Cortex of kidney (tissue), 1 donor: ENCODE data around the gene C1orf53.
"Not testable (repeated sequence)": the region's sequence is repeated elsewhere in the genome, so short reads cannot be mapped to it uniquely, and the experiment has no call there.

Experiments used
- DNase-seq: peaks from one replicate; lab custom pipeline; 2025; lab: John Stamatoyannopoulos, UW

C1orf53 gene

GRCh38 chr1:197920414-197921117, 18.1 kb downstream of the C1orf53 start:
- no peak for DNase-seq

DNA sequence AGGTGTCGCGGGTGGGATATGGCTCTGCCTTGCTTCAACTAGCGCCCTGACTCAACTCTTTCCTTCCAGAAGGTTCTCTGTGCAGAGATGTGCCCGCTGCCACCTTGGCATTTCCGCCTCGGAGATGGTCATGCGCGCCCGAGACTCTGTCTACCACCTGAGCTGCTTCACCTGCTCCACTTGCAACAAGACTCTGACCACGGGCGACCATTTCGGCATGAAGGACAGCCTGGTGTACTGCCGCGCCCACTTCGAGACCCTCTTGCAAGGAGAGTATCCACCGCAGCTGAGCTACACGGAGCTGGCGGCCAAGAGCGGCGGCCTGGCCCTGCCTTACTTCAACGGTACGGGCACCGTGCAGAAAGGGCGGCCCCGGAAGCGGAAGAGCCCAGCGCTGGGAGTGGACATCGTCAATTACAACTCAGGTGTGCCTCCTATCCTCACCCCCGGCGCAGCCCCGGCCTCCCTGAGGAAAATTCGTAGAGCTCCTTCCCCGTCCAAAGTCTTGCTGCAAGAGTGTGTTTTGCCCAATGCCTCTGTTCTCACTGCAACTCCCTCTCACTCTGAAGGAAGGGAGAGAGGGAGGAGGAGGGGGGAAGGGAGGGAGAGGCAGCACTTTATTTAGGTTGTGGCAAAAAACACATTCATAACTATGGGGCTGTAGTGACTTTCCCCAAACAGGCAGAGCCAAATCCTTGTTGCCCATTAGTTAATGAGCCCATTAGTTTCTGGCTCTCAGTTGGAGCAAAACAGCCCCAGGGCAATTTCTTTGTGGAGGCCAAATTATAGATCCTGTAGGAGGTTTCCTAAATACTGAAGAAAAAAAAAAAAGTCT, 19.0 kb downstream of the C1orf53 start:
- no peak for DNase-seq

DNA sequence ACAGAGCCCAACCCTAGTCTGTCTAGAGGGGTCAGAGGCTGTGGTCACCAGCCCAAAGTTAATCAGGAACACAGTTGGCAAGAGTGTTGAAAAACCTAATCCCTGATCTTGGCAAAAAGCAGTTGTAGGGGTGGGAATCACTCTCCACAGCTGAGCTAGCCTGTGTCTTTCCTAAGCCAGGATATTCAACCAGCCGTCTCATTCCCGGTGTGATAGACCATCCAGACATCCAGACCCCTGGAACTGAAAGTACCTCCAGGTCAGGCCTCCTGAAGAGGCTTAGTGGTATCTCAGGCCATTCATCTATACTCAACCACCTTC, 19.6 kb downstream of the C1orf53 start:
- no peak for DNase-seq

DNA sequence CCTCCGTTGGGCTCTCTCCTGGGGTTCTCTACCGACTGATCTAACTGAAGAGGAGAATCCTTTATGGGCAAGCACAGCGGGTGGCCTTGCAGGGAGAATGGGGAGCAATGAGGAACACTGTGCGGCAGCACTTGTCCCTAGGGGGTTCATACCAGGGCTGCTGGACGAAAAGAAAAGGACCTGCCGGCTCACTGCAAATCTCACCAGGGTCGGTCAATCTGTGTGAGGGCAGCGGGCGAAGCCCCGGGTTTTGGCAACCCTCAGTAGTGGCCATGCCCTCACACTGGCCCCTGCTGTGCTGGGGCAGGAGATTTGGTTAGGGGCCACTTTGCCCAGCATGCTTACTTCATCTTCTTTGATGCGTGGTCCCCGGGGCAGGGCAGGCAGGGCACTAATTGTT, 20.6 kb downstream of the C1orf53 start:
- DNase-seq: no peak

DNA sequence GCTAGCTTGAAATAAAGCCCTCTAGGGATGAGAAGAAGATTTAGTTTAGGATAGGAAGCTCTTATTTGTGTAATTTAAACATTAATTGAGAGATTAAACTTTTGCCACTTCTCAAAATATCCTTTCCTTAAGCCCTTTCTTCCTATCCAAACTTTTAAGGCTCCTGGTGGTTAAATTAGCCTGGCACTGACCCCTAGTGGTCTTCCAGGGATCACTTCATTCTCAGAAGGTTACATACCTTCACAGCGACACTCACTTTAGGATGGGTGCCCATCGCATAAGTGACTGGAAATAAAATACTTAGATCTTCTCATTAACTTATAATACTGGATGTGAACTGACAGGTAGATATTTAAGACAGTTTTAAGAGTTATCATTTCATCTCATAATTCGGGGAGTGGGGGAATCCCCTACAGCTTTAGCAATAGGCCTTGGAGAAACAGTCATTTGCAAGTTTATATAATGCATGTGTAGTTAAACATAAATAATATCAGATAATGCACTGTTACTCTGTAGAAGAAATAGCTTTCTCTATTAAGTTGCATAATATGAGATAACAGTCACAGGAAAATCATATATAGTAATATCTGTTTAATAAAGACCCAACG, 22.2 kb downstream of the C1orf53 start:
- DNase-seq: no peak

DNA sequence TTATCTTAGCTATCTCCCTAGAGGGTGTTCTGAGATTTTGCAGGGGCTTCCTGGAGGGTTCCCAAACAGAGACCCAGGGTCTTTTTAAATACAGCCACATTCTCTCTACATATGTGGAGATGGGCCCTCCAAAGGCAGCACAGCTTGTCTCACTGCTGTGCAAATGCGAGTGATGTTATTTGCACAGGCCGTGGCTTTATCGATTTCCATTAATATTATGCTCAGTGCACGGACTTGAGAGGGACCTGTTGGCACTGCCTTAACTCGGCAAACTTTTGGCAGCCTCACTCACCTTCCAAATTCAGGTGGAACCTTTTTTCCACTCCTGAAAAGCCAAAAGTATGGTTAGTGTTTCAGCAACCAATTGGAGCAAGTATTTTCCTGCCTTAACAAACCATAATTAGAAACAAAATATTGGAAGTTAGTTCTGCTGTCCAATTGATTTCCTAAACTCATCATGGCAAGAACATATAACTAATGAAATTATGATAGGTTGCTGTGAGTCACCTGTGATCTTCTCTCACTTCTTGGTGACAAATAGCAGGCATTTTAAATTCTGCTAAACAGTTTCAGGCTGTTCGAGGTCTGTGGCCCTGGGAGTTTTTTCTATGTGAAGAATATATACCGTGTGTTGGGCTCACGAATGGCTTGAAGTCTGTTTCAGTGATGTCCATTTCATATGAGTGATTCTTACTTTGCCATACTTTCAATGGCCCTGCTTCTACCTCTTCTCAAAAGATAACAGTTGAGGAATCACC, 25.7 kb downstream of the C1orf53 start:
- DNase-seq: no peak

GRCh38 chr1:197928849-197929336, 26.5 kb downstream of the C1orf53 start:
- DNase-seq: no peak

DNA sequence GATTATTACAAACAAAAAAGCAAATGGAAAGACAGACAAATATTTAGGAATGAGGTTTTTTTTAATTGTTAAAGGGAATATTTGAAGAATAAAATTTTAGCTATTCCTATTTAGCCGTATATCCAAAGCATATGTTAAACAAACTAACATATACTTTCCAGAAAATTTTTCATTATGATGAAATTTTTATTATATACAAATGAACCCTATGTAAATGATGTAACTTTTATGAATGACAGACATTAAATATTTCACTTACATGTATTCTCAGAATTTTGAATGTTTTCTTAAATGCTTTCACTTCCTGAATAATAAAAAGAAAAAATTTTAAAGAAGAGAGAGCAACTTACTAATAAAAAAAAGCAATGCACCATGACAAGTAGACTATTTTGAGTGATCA, 30.6 kb downstream of the C1orf53 start:
- no peak for DNase-seq

GRCh38 chr1:197933647-197934046, 31.2 kb downstream of the C1orf53 start:
- no peak for DNase-seq

DNA sequence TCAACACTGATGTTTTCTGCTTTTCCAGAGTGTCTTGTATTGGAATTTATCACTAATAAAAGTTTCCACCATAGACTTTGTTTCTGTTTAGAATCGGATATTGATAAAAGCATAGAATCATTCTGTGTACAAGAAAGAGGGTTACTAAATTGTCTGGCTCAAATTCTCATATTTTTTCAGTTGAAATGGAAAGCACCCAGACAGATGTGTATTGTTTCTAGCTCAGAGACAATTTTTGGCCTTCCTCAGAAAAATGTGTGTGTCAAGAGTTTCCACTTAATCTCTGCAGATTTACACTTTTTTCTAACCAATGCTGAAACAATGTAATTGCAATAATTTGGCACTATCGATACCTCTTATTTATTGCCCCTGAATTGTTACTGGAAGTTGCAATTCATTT, 35.0 kb downstream of the C1orf53 start:
- DNase-seq: no peak

DNA sequence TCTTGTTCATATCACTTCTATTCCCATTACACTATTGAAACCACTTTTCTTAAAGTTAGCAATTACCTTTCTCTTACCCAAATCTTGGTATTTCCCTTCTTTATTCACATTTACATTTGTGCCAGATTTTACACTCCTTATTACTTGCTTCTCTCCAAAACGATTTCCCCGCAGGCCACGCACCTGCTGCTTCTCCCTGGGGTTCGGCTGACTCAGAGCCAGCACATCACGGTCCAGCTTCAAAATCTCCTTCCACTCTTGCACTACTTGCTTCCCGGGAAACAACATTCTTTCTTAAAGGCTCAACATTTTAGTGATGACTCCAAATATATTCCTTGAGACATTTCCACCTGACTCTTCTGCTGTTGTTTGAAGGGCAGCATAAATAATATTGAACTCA, 35.5 kb downstream of the C1orf53 start:
- no peak for DNase-seq

DNA sequence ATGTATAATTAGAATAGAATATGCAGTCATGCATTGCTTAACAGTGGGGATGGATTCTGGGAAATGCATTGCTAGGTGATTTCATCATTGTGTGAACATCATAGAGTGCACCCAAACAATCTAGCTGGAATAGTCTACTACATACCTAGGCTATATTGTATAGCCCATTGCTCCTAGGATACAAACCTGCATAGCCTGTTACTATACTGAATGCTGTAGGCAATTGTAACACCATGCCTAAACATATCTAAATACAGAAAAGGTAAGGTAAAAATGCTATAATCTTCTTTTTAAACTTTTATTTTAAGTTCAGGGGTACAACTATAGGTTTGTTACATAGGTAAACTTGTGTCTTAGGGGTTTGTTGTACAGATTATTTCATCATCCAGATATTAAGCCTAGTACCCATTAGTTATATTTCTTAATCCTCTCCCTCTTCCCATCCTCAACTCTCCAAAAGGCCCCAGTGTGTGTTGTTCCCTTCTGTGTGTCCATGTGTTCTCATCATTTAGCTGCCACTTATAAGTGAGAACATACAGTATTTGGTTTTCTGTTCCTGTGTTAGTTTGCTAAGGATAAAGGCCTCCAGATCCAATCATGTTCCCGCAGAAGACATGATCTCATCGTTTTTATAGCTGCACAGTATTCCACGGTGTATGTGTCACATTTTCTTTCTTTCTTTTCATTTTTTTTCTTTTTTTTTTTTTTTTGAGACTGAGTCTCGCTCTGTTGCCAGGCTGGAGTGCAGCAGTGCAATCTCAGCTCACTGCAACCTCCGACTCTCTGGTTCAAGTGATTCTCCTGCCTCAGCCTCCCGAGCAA, 36.9 kb downstream of the C1orf53 start:
- not testable (repeated sequence) for DNase-seq

GRCh38 chr1:197942042-197942441, 39.6 kb downstream of the C1orf53 start:
- DNase-seq: no peak

DNA sequence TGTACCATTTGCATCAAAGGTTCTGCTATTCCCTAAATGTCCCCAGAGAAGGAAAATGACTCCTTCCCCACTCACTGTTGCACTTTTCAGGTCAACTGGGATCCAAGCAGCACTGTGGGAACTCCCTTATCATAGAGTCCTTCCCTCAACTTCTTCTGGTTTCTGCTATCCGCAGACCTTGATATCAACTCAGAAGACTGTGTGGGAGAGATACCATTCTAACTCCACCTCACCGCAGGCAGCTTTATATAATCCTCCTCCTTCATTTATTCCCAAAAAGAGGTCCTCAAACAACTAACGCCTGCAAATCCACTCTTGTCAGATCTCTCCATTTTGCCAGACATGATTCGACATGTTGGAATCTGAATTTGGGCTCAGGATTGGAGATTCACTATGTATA, 42.1 kb downstream of the C1orf53 start:
- no peak for DNase-seq

DNA sequence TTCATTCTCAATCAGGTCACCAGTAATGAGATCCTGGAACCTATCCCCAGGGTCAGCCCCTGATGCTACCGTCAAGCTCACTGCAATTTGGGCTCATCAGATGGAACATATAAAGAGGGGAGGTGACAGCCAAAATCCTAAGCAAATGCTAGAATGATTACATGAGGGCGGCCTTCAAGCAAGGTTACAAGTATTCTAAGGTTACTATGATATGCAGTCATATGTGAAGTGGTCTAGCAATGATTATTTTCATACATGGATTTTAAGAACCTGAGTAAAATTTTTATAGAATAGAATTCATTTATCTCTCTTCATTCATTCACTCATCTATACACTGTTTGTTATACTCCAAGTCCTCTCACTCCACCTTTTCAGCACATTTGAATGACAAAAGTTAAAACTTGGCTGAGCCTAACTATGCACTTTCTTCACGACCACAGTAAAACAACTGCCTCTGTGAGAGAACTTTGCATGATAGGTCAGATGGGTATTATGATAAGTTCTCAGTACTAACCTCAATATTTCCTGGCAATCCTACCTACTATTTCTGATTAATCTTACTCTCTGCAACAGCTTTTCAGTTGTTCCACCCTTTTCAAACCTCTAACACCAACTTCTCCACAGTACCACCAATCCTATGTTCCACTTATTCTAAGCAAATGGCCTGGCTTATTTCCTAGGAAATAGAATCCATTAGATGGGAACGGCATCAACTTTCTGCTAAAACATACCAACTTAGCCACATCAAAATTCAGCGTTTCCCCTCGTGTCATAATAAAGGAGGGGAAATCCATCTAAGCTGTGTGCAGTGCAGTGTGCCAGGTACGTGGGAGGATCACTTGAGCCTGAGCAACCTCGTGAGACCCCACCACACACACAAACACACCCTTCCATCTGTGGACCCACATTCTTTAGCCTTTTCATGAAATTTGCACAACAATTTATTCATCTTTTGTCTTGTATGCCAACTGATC, 46.8 kb downstream of the C1orf53 start:
- no peak for DNase-seq

DNA sequence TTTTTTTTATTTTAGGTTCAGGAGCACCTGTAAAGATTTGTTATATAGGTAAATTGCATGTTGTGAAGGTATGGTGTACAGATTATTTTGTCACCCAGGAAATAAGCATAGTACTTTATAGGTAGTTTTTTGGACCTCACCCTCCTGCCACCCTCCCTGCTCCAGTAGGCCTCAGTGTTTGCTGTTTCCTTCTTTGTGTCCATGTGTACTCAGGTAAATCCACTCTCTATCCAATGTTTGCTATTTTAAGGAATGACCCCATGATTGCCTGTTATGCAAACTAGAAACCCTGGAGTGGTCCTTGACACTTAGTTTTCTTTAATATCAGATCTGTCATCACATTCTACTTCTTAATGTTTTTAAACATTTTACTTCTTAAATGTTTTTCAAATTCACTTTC, 48.7 kb downstream of the C1orf53 start:
- no peak for DNase-seq

DNA sequence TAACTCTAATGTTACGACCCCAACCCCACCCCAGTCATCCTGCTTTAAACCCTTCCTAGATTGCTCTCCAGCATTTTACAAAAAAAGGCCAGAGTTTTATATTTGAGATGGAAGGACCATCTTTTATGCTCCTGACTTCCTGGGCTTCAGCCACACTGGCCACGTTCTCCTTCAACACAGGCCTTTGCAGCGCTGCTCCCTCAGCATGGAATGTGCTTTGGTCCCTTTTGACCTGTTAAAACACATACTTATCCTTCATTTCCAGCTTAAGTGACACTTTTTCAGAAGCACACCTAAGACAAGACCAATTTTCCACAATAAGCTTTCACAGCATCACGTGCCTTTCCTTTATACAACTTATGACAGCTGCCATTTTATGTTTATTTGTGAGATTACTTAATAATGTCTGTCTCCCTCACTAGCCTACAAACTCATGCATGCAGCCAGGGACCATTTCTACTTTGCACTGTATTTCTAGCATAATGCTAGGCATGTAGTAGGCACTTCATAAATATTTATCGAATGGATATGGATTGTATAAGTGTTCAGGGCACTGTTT, 49.3 kb downstream of the C1orf53 start:
- no peak for DNase-seq

DNA sequence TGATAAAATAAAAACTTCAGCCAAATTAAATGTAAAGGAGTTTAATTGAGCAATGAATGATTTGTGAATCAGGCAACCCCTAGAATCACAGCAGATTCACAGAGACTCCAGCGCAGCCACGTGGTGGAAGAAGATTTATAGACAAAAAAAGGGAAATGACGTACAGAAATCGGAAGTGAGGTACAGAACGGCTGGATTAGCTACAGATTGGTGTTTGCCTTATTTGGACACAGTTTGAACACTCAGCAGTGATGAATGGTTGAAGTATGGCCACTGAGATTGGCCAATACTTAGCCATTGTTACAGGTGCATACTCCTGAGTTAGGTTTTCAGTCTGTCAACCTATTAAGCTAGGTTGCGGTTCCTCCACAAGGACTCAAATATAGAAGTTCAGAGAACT, 51.0 kb downstream of the C1orf53 start:
- not testable (repeated sequence) for DNase-seq

GRCh38 chr1:197954718-197955418, 52.4 kb downstream of the C1orf53 start:
- no peak for DNase-seq
